Neural cell (in vitro differentiated cells): ENCODE results near the gene DPF3. TPM values are rescaled to one million over a fixed set of nuclear protein-coding genes. Genes with fewer than 3 reads are reported as not detected.

ENCODE experiments used
- H2AFZ ChIP-seq: fragments of 200-600, 300-800 bp; sonication (generic), shearing (Covaris generic); 2 replicates; pipeline ENCODE4 v1.6.0; 2014; ENCODE audit warnings: low read depth, mild to moderate bottlenecking, antibody characterized with exemption, low read length, moderate library complexity
- H3F3A ChIP-seq: fragments of 200-600 bp; shearing (Covaris generic); 2 replicates; pipeline ENCODE4 v1.6.1; 2016; ENCODE audit warnings: mild to moderate bottlenecking, moderate library complexity, mixed read lengths, antibody characterized with exemption, low read length; ENCODE audit not compliant: insufficient read depth, poor library complexity, severe bottlenecking
- H3K27ac ChIP-seq: fragments of 200-600, 300-800 bp; sonication (generic), shearing (Covaris generic); 2 replicates; pipeline ENCODE4 v1.5.1; 2014; ENCODE audit warnings: mild to moderate bottlenecking, low read length, moderate library complexity
- H3K27me3 ChIP-seq: fragments of 300-800, 200-600 bp; sonication (generic), shearing (Covaris generic); 2 replicates; pipeline ENCODE4 v1.6.0; 2014; ENCODE audit warnings: mild to moderate bottlenecking, low read depth, low read length, moderate library complexity; ENCODE audit not compliant: insufficient read depth
- H3K36me3 ChIP-seq: fragments of 300-800, 200-600 bp; sonication (generic), shearing (Covaris generic); 2 replicates; pipeline ENCODE4 v1.5.1; 2014; ENCODE audit warnings: mild to moderate bottlenecking, antibody characterized with exemption, low read length, moderate library complexity; ENCODE audit not compliant: insufficient read depth
- H3K4me2 ChIP-seq: fragments of 300-800, 200-600 bp; sonication (generic), shearing (Covaris generic); 2 replicates; pipeline ENCODE4 v1.6.0; 2014; ENCODE audit warnings: mild to moderate bottlenecking, low read length
- H3K4me3 ChIP-seq: fragments of 300-800, 200-600 bp; sonication (generic), shearing (Covaris generic); 2 replicates; pipeline ENCODE4 v1.5.1; 2014; ENCODE audit warnings: mild to moderate bottlenecking, low read length, moderate library complexity
- H3K79me2 ChIP-seq: fragments of 200-600 bp; shearing (Covaris generic); replicated peaks from 2 replicates; pipeline ENCODE4 v1.6.0; 2014; ENCODE audit warnings: mild to moderate bottlenecking, low read length, moderate library complexity; ENCODE audit not compliant: insufficient read depth
- H3K9ac ChIP-seq: fragments of 300-800, 200-600 bp; sonication (generic), shearing (Covaris generic); 2 replicates; pipeline ENCODE4 v1.6.1; 2016; ENCODE audit warnings: mild to moderate bottlenecking, low read length, mixed read lengths
- H3K9me2 ChIP-seq: fragments of 200-600 bp; shearing (Covaris generic); 2 replicates; pipeline ENCODE4 v1.6.1; 2016; ENCODE audit warnings: mild to moderate bottlenecking, low read length, mixed read lengths; ENCODE audit not compliant: insufficient read depth
- H3K9me3 ChIP-seq: fragments of 200-600, 300-800 bp; sonication (generic), shearing (Covaris generic); 2 replicates; pipeline ENCODE4 v1.6.1; 2016; ENCODE audit warnings: mild to moderate bottlenecking, mixed run types, low read length, moderate library complexity, mixed read lengths
- H4K20me1 ChIP-seq: fragments of 200-600 bp; shearing (Covaris generic); 2 replicates; pipeline ENCODE4 v1.6.1; 2016; ENCODE audit warnings: mild to moderate bottlenecking, mixed run types; ENCODE audit not compliant: insufficient read depth
- EP300 ChIP-seq: fragments of 450-650 bp; conservative IDR thresholded peaks from 2 replicates; pipeline ENCODE4 v1.6.1; 2014; ENCODE audit warnings: antibody characterized with exemption, mild to moderate bottlenecking, moderate library complexity; ENCODE audit not compliant: poor library complexity, severe bottlenecking
- EZH2 ChIP-seq: fragments of 200-600, 300-800 bp; shearing (Covaris generic), sonication (generic); IDR thresholded peaks from 2 replicates; pipeline ENCODE4 v1.6.1; 2014; ENCODE audit warnings: antibody characterized with exemption, low read length, borderline replicate concordance, mild to moderate bottlenecking; ENCODE audit not compliant: insufficient read depth, poor library complexity, severe bottlenecking
- MXI1 ChIP-seq: fragments of 450-650 bp; conservative IDR thresholded peaks from 2 replicates; pipeline ENCODE4 v1.6.1; 2014; ENCODE audit warnings: antibody characterized with exemption, mild to moderate bottlenecking; ENCODE audit not compliant: poor library complexity, severe bottlenecking
- POLR2AphosphoS5 ChIP-seq: IDR thresholded peaks from 2 replicates; pipeline ENCODE4 v1.6.1; 2012
- RAD21 ChIP-seq: fragments of 450-650 bp; conservative IDR thresholded peaks from 2 replicates; pipeline ENCODE4 v1.6.1; 2014; ENCODE audit warnings: antibody characterized with exemption, mild to moderate bottlenecking, moderate library complexity
- SMC3 ChIP-seq: fragments of 450-650 bp; conservative IDR thresholded peaks from 2 replicates; pipeline ENCODE4 v1.6.1; 2014; ENCODE audit warnings: antibody characterized with exemption, mild to moderate bottlenecking, moderate library complexity; ENCODE audit not compliant: poor library complexity
- TAF1 ChIP-seq: IDR thresholded peaks from 2 replicates; pipeline ENCODE4 v1.6.1; 2012; ENCODE audit warnings: low read depth
- polyA plus RNA-seq: library from polyadenylated mRNA; depleted of rRNA; stranded (reverse); fragments of >200 nt; gene quantifications from 2 replicates; pipeline ENCODE4 v1.2.3, GENCODE V29; 2014
- TF ChIP-seq, protein P1 (sequence below): fragments of 450-650 bp; IDR thresholded peaks from 2 replicates; pipeline ENCODE4 v1.5.1; 2014; ENCODE audit warnings: antibody characterized with exemption, mild to moderate bottlenecking, moderate library complexity; ENCODE audit not compliant: poor library complexity, severe bottlenecking
- TF ChIP-seq, protein P2 (sequence below): IDR thresholded peaks from 2 replicates; pipeline ENCODE4 v1.6.1; 2012; ENCODE audit warnings: borderline replicate concordance

Gene DPF3
- polyA plus RNA-seq, 1 donor from 2014 or later = 2.9 TPM

DNA sequence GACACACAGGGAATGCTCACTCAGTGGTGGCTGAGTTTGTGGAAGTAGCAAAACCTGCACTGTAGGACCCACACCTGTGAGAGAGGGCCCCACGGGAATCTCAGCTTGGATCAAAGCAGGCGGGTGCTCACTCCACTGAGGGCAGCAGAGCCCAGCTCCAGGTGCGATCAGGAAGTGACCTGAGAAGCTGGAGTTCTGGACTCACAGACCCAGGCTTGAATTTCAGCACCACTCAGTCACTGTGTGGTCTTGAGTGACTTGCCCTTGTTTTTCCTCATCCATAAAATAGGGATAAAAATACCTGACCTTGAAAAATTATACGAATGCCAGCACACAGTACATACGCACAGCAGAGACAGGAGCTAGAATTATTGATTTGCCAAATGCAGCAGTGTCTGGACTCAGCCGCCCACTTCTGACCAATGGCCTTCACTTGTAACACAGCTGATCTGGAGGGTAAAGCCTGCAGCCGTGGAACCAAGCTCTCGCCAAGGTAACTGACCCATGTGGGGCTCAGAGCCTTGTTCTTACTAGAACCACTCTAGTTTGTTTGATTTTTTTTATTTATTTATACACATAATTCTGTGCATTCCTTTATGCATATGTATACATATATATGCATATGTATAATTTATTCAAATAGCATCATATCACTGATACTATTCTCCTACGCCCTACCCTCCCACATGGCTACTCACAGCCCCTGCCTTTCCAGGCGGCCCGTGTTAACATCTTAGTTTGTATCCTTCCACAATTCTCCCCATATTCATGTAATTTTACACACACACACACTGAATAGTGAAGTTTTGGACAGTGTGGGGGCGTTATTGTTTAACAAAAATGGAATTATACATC lies 53.9 kb downstream of the DPF3 start:
- H3K9me3 ChIP-seq = no peaks in the 10 kb centered on the region
- H3K36me3 ChIP-seq = no peaks in the 10 kb centered on the region
- no peaks in the 10 kb centered on the region for H3K79me2 ChIP-seq
- H3K4me2 ChIP-seq = no peak overlapping the region
- H3K9ac ChIP-seq = no peak overlapping the region
- no peaks in the 10 kb centered on the region for H3K9me2 ChIP-seq
- no peak for TF ChIP-seq MXI1
- no peak for TF ChIP-seq EZH2
- TF ChIP-seq RAD21 = no peak
- no peak for TF ChIP-seq SMC3
- TF ChIP-seq POLR2AphosphoS5 = no peak
- TF ChIP-seq TAF1 = no peak
- TF ChIP-seq, protein P1, sequence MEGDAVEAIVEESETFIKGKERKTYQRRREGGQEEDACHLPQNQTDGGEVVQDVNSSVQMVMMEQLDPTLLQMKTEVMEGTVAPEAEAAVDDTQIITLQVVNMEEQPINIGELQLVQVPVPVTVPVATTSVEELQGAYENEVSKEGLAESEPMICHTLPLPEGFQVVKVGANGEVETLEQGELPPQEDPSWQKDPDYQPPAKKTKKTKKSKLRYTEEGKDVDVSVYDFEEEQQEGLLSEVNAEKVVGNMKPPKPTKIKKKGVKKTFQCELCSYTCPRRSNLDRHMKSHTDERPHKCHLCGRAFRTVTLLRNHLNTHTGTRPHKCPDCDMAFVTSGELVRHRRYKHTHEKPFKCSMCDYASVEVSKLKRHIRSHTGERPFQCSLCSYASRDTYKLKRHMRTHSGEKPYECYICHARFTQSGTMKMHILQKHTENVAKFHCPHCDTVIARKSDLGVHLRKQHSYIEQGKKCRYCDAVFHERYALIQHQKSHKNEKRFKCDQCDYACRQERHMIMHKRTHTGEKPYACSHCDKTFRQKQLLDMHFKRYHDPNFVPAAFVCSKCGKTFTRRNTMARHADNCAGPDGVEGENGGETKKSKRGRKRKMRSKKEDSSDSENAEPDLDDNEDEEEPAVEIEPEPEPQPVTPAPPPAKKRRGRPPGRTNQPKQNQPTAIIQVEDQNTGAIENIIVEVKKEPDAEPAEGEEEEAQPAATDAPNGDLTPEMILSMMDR = no peak
- no peak for TF ChIP-seq EP300
- TF ChIP-seq, protein P2, sequence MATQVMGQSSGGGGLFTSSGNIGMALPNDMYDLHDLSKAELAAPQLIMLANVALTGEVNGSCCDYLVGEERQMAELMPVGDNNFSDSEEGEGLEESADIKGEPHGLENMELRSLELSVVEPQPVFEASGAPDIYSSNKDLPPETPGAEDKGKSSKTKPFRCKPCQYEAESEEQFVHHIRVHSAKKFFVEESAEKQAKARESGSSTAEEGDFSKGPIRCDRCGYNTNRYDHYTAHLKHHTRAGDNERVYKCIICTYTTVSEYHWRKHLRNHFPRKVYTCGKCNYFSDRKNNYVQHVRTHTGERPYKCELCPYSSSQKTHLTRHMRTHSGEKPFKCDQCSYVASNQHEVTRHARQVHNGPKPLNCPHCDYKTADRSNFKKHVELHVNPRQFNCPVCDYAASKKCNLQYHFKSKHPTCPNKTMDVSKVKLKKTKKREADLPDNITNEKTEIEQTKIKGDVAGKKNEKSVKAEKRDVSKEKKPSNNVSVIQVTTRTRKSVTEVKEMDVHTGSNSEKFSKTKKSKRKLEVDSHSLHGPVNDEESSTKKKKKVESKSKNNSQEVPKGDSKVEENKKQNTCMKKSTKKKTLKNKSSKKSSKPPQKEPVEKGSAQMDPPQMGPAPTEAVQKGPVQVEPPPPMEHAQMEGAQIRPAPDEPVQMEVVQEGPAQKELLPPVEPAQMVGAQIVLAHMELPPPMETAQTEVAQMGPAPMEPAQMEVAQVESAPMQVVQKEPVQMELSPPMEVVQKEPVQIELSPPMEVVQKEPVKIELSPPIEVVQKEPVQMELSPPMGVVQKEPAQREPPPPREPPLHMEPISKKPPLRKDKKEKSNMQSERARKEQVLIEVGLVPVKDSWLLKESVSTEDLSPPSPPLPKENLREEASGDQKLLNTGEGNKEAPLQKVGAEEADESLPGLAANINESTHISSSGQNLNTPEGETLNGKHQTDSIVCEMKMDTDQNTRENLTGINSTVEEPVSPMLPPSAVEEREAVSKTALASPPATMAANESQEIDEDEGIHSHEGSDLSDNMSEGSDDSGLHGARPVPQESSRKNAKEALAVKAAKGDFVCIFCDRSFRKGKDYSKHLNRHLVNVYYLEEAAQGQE = no peak
- H2AFZ ChIP-seq = no peak overlapping the region
- H3F3A ChIP-seq = no peaks in the 10 kb centered on the region
- no peaks in the 10 kb centered on the region for H4K20me1 ChIP-seq
- no peak overlapping the region for H3K4me3 ChIP-seq
- H3K27me3 ChIP-seq = no peaks in the 10 kb centered on the region
- no peak overlapping the region for H3K27ac ChIP-seq

DNA sequence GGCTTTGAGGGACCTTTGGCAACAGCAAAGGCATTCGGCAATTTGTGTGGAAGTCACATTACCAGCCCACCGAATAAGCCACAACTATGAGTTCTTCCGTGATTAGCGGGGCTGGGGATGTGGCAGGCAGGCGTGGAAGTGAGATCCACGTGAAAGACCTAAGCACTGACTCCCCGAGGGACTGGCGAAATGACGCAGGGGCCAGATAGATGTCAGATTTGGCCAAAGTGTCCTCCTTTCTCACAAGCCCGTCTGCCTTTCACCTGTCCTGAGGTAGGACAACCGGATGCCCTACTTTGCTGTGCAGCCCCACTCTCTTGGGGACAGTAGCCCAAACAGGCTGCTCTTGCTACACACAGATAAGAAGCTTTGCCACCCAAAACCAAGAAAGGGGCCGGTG lies 54.5 kb downstream of the DPF3 start:
- H3F3A ChIP-seq = no peaks in the 10 kb centered on the region
- no peaks in the 10 kb centered on the region for H4K20me1 ChIP-seq
- H3K4me2 ChIP-seq = no peak overlapping the region
- no peak overlapping the region for H2AFZ ChIP-seq
- no peaks in the 10 kb centered on the region for H3K79me2 ChIP-seq
- H3K27ac ChIP-seq = no peak overlapping the region
- no peak overlapping the region for H3K4me3 ChIP-seq
- no peaks in the 10 kb centered on the region for H3K9me2 ChIP-seq
- no peak overlapping the region for H3K9ac ChIP-seq
- TF ChIP-seq, protein P2 = no peak
- TF ChIP-seq EZH2 (no peak), EP300 (no peak), MXI1 (no peak), RAD21 (no peak), SMC3 (no peak), TAF1 (no peak), POLR2AphosphoS5 (no peak)
- TF ChIP-seq, protein P1 = no peak
- H3K27me3 ChIP-seq = no peaks in the 10 kb centered on the region
- no peaks in the 10 kb centered on the region for H3K9me3 ChIP-seq
- H3K36me3 ChIP-seq = no peaks in the 10 kb centered on the region
